Breast epithelium (tissue), 4 donors: ENCODE data around the gene PML. TPM values are rescaled to one million over a fixed set of nuclear protein-coding genes. Genes with fewer than 3 reads are reported as not detected.

ENCODE experiments used
- DNase-seq, 2 donors: peaks; one replicate each; pipeline ENCODE4 v3.0.0-alpha.2; 2019; ENCODE audit warnings: low spot score in 2 of 2
- H3K27ac ChIP-seq, 2 donors: fragments of 200-600 bp; sonication (generic) in 1 of 2; one replicate each; pipeline ENCODE4 v1.5.1; 2016 to 2019; ENCODE audit warnings: mild to moderate bottlenecking in 1 of 2
- H3K27me3 ChIP-seq, 2 donors: fragments of 200-600 bp; sonication (generic) in 1 of 2; one replicate each; pipeline versions ENCODE4 v1.5.1 to v1.6.0; 2017 to 2019; ENCODE audit warnings: control low read depth in 1 of 2, mild to moderate bottlenecking in 1 of 2
- H3K36me3 ChIP-seq: fragments of 200-600 bp; one replicate; pipeline ENCODE4 v1.5.1; 2019
- H3K4me1 ChIP-seq, 2 donors: fragments of 200-600 bp; sonication (generic); one replicate each; pipeline ENCODE4 v1.5.1; 2016 to 2019; ENCODE audit warnings: control low read depth in 1 of 2
- H3K4me3 ChIP-seq, 3 donors: fragments of 200-600 bp; sonication (generic); 1 replicate in 2 of 3; 2 replicates in 1 of 3; pipeline ENCODE4 v1.5.1; 2016 to 2019; ENCODE audit warnings: mild to moderate bottlenecking in 3 of 3, moderate library complexity in 2 of 3
- H3K9me3 ChIP-seq, 2 donors: fragments of 200-600 bp; sonication (generic) in 1 of 2; one replicate each; pipeline ENCODE4 v1.5.1; 2016 to 2019; ENCODE audit warnings: control low read depth in 1 of 2
- CTCF ChIP-seq, 3 donors: fragments of 450-650 bp; IDR thresholded peaks; one replicate each; pipeline ENCODE4 v1.5.1; 2016 to 2017; ENCODE audit warnings: antibody characterized with exemption in 3 of 3, mild to moderate bottlenecking in 3 of 3, moderate library complexity in 3 of 3
- POLR2A ChIP-seq: fragments of 450-650 bp; IDR thresholded peaks from one replicate; pipeline ENCODE4 v1.6.1; 2016; ENCODE audit warnings: antibody characterized with exemption, mild to moderate bottlenecking, moderate library complexity
- POLR2AphosphoS5 ChIP-seq, 3 donors: sonication (generic); formaldehyde crosslinking; IDR thresholded peaks; one replicate each; pipeline ENCODE4 v1.6.1; 2017; ENCODE audit warnings: antibody characterized with exemption in 3 of 3
- intact Hi-C: fragments of 100-400 bp; cut with DNase I; formaldehyde crosslinking; loops from one replicate; pipeline ENCODE4 v1.15.1; 2023; ENCODE audit warnings: low total_unique reads
- total RNA-seq, 3 donors: library from RNA; depleted of rRNA; stranded (reverse); fragments of >200 nt; gene quantifications; one replicate each; pipeline ENCODE4 v1.1.0, GENCODE V29; 2016

Gene PML
- total RNA-seq, 3 donors from 2014 or later, result 37.8 to 103 (median 49.8) TPM

GRCh38 chr15:73954188-73955145 lies 40.0 kb upstream of the PML start:
- H3K27ac ChIP-seq, result peak overlapping the region in 1 of 2 donors; percentile 99

GRCh38 chr15:73955326-73955725 lies 39.2 kb upstream of the PML start:
- H3K27ac ChIP-seq, result no peak overlapping the region
- H3K9me3 ChIP-seq, result no peaks in the 10 kb centered on the region
- TF ChIP-seq POLR2A (no peak), POLR2AphosphoS5 (IDR thresholded peaks at IDR 0.05) (no peak), CTCF (IDR thresholded peaks at IDR 0.05) (no peak)
- H3K36me3 ChIP-seq, result no peaks in the 10 kb centered on the region
- H3K4me1 ChIP-seq, result peaks cover 11 to 12% of the 10 kb centered on the region in 2 donors
- intact Hi-C loops, result no loop called here
- DNase-seq, result peak in 1 of 2 donors; percentile 24
- H3K4me3 ChIP-seq, result no peak overlapping the region
- no peaks in the 10 kb centered on the region for H3K27me3 ChIP-seq

More at GRCh38 chr15:73954188-73955145, 40.0 kb upstream of the PML start:
- no peaks in the 10 kb centered on the region for H3K27me3 ChIP-seq
- peaks cover 11 to 12% of the 10 kb centered on the region in 2 donors for H3K4me1 ChIP-seq
- TF ChIP-seq POLR2A (no peak), POLR2AphosphoS5 (IDR thresholded peaks at IDR 0.05) (no peak), CTCF (IDR thresholded peaks at IDR 0.05) (no peak)
- H3K4me3 ChIP-seq, result no peak overlapping the region
- intact Hi-C loops, result no loop called here
- no peaks in the 10 kb centered on the region for H3K36me3 ChIP-seq
- peak in 1 of 2 donors; percentile 25 for DNase-seq
- no peaks in the 10 kb centered on the region for H3K9me3 ChIP-seq

DNA sequence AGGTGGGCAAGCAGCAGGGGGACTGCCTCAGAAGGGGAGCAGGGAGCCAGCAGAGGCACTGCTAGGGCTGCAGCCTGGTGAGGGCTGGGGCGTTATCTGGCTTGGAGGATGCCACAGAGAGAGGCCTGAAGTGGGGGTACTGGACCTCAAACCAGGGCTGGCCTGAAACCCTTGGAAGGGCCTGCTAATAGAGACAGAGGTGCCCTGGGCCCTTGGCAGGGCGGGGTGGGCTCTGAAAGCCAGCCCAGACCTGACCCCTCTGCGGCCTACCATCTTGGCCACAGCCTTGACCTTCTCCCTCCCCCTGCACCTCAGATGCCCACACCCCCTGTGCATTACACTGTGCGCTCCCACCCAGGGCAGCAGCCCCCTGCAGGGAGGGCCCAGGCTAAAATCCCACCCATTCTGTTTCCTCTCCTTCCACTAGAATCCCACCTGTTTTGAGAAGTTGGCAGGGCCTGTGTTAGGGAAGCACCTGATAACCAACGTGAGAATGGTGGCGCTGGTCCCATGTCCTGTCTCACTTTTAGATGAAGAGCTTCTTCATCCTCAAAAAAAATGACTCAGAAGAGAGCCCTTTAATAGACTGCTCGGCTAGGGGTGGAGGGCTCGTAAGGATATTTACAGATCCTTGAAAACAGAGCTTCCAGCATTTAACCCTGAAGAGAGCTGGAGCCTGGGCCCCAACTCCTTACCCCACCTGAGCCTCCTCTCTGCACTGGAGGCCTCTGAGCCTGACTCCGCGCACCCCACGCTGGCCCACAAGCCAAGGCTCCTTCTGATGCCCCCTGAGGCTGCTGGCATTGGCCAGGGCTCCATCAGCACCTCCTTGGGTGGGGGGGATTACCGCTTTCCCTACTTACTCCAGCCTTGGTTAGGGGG lies 38.4 kb upstream of the PML start:
- no peaks in the 10 kb centered on the region for H3K36me3 ChIP-seq
- TF ChIP-seq POLR2AphosphoS5 (IDR thresholded peaks at IDR 0.05) (no peak), CTCF (IDR thresholded peaks at IDR 0.05) (no peak), POLR2A (no peak)
- no peaks in the 10 kb centered on the region for H3K9me3 ChIP-seq
- H3K27ac ChIP-seq, result peak overlapping the region in 1 of 2 donors; percentile 55
- intact Hi-C loops, result no loop called here
- peaks cover 11 to 12% of the 10 kb centered on the region in 2 donors for H3K4me1 ChIP-seq
- DNase-seq, result peak in 1 of 2 donors; percentile 37
- no peaks in the 10 kb centered on the region for H3K27me3 ChIP-seq
- H3K4me3 ChIP-seq, result no peak overlapping the region

DNA sequence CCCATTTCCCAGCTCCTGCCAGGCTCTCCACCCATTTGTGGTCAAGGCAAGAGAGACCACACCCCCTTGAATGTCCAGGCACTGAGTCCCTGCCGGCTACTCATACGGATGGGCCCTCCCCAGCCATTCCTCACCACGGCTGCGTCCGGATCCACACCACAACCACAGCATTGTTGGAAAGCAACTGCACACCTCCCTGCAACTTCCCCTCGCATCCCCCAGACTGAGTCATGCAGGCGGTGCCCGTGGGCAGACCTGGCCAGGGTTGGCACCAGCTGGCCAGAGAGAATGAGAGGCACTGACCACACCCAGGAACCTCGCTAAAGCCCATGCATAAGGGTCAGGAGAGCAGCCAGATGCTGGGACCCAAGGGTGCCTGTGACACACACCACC lies 37.8 kb upstream of the PML start:
- Histone ChIP-seq H3K36me3 (no peaks in the 10 kb centered on the region), H3K9me3 (no peaks in the 10 kb centered on the region), H3K4me3 (no peak overlapping the region), H3K4me1 (peaks cover 7% of the 10 kb centered on the region in 2 donors), H3K27me3 (no peaks in the 10 kb centered on the region), H3K27ac (peak overlapping the region in 1 of 2 donors; percentile 55)
- intact Hi-C loops, result no loop called here
- DNase-seq, result peak in 1 of 2 donors; percentile 55
- peak in 1 of 3 donors; percentile 31 for TF ChIP-seq POLR2AphosphoS5 (IDR thresholded peaks at IDR 0.05)
- TF ChIP-seq POLR2A, result no peak
- no peak for TF ChIP-seq CTCF (IDR thresholded peaks at IDR 0.05)
